HEK293 (cell line): Measurements from ENCODE around the gene IFT27.

Experiments
- CTCF ChIA-PET: fragments of 350-600 bp; formaldehyde crosslinking; extraction: SDS; loops from one replicate; lab custom pipeline; 2021; ENCODE audit warnings: antibody characterized with exemption; lab: Yijun Ruan, JAX
- POLR2A ChIA-PET: fragments of 300-600 bp; formaldehyde crosslinking; extraction: SDS; loops from one replicate; lab custom pipeline; 2020; ENCODE audit warnings: antibody characterized with exemption, inconsistent platforms; lab: Yijun Ruan, JAX
- H3K27ac ChIP-seq: fragments of 200-500 bp; sonication (Bioruptor generic); 2 replicates; pipeline ENCODE4 v1.5.1; 2014; ENCODE audit warnings: low read depth, low read length, control low read depth, inconsistent platforms; ENCODE audit errors: extremely low read depth
- H3K36me3 ChIP-seq, 2 experiments: fragments of 200-500 bp in 1 of 2; sonication (Bioruptor generic) in 1 of 2; 1 replicate in 1 of 2; 2 replicates in 1 of 2; pipeline ENCODE4 v1.5.1; 2014 to 2017; ENCODE audit warnings: inconsistent platforms in 2 of 2, low read length in 2 of 2; ENCODE audit not compliant: control insufficient read depth in 2 of 2, insufficient read depth in 1 of 2
- H3K4me1 ChIP-seq: fragments of 200-500 bp; sonication (Bioruptor generic); 2 replicates; pipeline ENCODE4 v1.5.1; 2014; ENCODE audit warnings: mild to moderate bottlenecking, low read length, inconsistent platforms; ENCODE audit not compliant: control insufficient read depth, insufficient read depth
- H3K4me3 ChIP-seq: 2 replicates; pipeline ENCODE4 v1.5.1; 2011; ENCODE audit warnings: low read depth, mild to moderate bottlenecking, control low read depth, low read length, moderate library complexity
- H3K9me3 ChIP-seq: fragments of 200-500 bp; sonication (Bioruptor generic); 2 replicates; pipeline ENCODE4 v1.5.1; 2014; ENCODE audit warnings: low read depth, low read length, inconsistent platforms; ENCODE audit not compliant: control insufficient read depth, insufficient read depth
- BCL6B ChIP-seq: fragments of 450-650 bp; formaldehyde crosslinking; IDR thresholded peaks from 2 replicates; pipeline ENCODE4 v1.5.1; 2017; ENCODE audit warnings: missing biosample characterization, missing genetic modification characterization
- ELK4 ChIP-seq: IDR thresholded peaks from 2 replicates; pipeline ENCODE4 v1.6.1; 2011; ENCODE audit warnings: mild to moderate bottlenecking, low read depth, low read length, borderline replicate concordance
- FEZF1 ChIP-seq: fragments of 450-650 bp; formaldehyde crosslinking; IDR thresholded peaks from 2 replicates; pipeline ENCODE4 v1.5.1; 2016; ENCODE audit warnings: missing biosample characterization, missing genetic modification characterization
- GLI2 ChIP-seq: fragments of 450-650 bp; formaldehyde crosslinking; IDR thresholded peaks from 2 replicates; pipeline ENCODE4; 2017; ENCODE audit warnings: missing biosample characterization, missing genetic modification characterization, low read depth, borderline replicate concordance
- MYNN ChIP-seq: fragments of 450-650 bp; formaldehyde crosslinking; IDR thresholded peaks from 2 replicates; pipeline ENCODE4 v1.5.1; 2016; ENCODE audit warnings: missing biosample characterization, missing genetic modification characterization, borderline replicate concordance
- REST ChIP-seq: fragments of 450-650 bp; formaldehyde crosslinking; IDR thresholded peaks from 2 replicates; pipeline ENCODE4 v1.5.1; 2016; ENCODE audit warnings: missing biosample characterization, missing genetic modification characterization
- SCRT2 ChIP-seq: fragments of 450-650 bp; formaldehyde crosslinking; IDR thresholded peaks from 2 replicates; pipeline ENCODE4 v1.5.1; 2016; ENCODE audit warnings: missing biosample characterization, missing genetic modification characterization
- ZFP3 ChIP-seq: fragments of 450-650 bp; formaldehyde crosslinking; IDR thresholded peaks from 2 replicates; pipeline ENCODE4 v1.5.1; 2016; ENCODE audit warnings: low read depth, missing biosample characterization, missing genetic modification characterization
- ZFP69B ChIP-seq: fragments of 450-650 bp; formaldehyde crosslinking; IDR thresholded peaks from 2 replicates; pipeline ENCODE4 v1.5.1; 2016; ENCODE audit warnings: missing biosample characterization, missing genetic modification characterization
- ZNF394 ChIP-seq: fragments of 450-650 bp; formaldehyde crosslinking; IDR thresholded peaks from 2 replicates; pipeline ENCODE4 v1.5.1; 2016; ENCODE audit warnings: missing biosample characterization, missing genetic modification characterization, mild to moderate bottlenecking, moderate library complexity, borderline replicate concordance
- ZNF548 ChIP-seq: fragments of 450-650 bp; formaldehyde crosslinking; IDR thresholded peaks from 2 replicates; pipeline ENCODE4 v1.5.1; 2016; ENCODE audit warnings: missing biosample characterization, missing genetic modification characterization
- ZNF621 ChIP-seq: fragments of 450-650 bp; formaldehyde crosslinking; IDR thresholded peaks from 2 replicates; pipeline ENCODE4 v1.5.1; 2017; ENCODE audit warnings: missing biosample characterization, missing genetic modification characterization
- ZNF654 ChIP-seq: fragments of 450-650 bp; formaldehyde crosslinking; IDR thresholded peaks from 2 replicates; pipeline ENCODE4 v1.5.1; 2016; ENCODE audit warnings: low read depth, missing biosample characterization, missing genetic modification characterization
- ZNF670 ChIP-seq: fragments of 450-650 bp; formaldehyde crosslinking; IDR thresholded peaks from 2 replicates; pipeline ENCODE4 v1.5.1; 2016; ENCODE audit warnings: missing biosample characterization, missing genetic modification characterization, low read depth
- ZNF768 ChIP-seq: fragments of 450-650 bp; formaldehyde crosslinking; IDR thresholded peaks from 2 replicates; pipeline ENCODE4 v1.5.1; 2018; ENCODE audit warnings: missing biosample characterization, mild to moderate bottlenecking, missing genetic modification characterization

Gene IFT27

GRCh38 chr22:36715647-36716046 is 60.3 kb downstream of the IFT27 start:
- Histone ChIP-seq H3K27ac (no peak overlapping the region), H3K4me1 (no peaks in the 10 kb centered on the region), H3K4me3 (no peak overlapping the region), H3K36me3 (no peaks in the 10 kb centered on the region), H3K9me3 (no peaks in the 10 kb centered on the region)
- ChIA-PET CTCF (no interaction called here), POLR2A (no interaction called here)
- TF ChIP-seq ZNF621 (tag by site-specific recombination) (no peak), ZNF654 (tag by site-specific recombination) (no peak), ZNF548 (no peak), SCRT2 (tag by site-specific recombination) (peak; percentile 83), FEZF1 (no peak), GLI2 (tag by site-specific recombination) (no peak)

GRCh38 chr22:36714110-36714509 is 61.8 kb downstream of the IFT27 start:
- no peak overlapping the region for H3K4me3 ChIP-seq
- POLR2A ChIA-PET: no interaction called here
- H3K4me1 ChIP-seq: no peaks in the 10 kb centered on the region
- CTCF ChIA-PET: no interaction called here
- H3K27ac ChIP-seq: no peak overlapping the region
- TF ChIP-seq ZNF394 (tag by site-specific recombination) (no peak), ZNF768 (tag by site-specific recombination) (0 out of 2 replicates have a peak, but pooled peaks have one; percentile 32)
- H3K9me3 ChIP-seq: no peaks in the 10 kb centered on the region
- H3K36me3 ChIP-seq: no peaks in the 10 kb centered on the region

GRCh38 chr22:36713436-36713835 is 62.5 kb downstream of the IFT27 start:
- CTCF ChIA-PET: interaction anchor here (2.6 kb wide), 1 partner anchor 44 kb away, joined by 9 read pairs; no protein-coding TSS in a partner anchor
- Histone ChIP-seq H3K4me1 (no peaks in the 10 kb centered on the region), H3K9me3 (no peaks in the 10 kb centered on the region), H3K36me3 (no peaks in the 10 kb centered on the region), H3K4me3 (no peak overlapping the region), H3K27ac (no peak overlapping the region)
- TF ChIP-seq ZFP3 (tag by site-specific recombination): no peak
- TF ChIP-seq ZFP69B (tag by site-specific recombination): no peak
- TF ChIP-seq BCL6B: no peak
- no peak for TF ChIP-seq ZNF768 (tag by site-specific recombination)
- TF ChIP-seq REST: no peak
- no peak for TF ChIP-seq ZNF670 (tag by site-specific recombination)
- TF ChIP-seq MYNN (tag by site-specific recombination): no peak
- TF ChIP-seq ELK4: no peak
- TF ChIP-seq, all 188 proteins: peak for 0
- POLR2A ChIA-PET: no interaction called here
